OCI-LY1 (cell line): Measurements from ENCODE around the gene ST7.

ENCODE experiments used
- H2AFZ ChIP-seq: fragments of 200-600 bp; sonication (generic), shearing (Covaris generic); 2 replicates; pipeline ENCODE4 v1.6.0; 2014; ENCODE audit warnings: antibody characterized with exemption, mild to moderate bottlenecking, low read length
- H3F3A ChIP-seq: fragments of 200-600 bp; sonication (generic), shearing (Covaris generic); 2 replicates; pipeline ENCODE4 v1.6.0; 2014; ENCODE audit warnings: mild to moderate bottlenecking, antibody characterized with exemption, low read length, moderate library complexity; ENCODE audit not compliant: insufficient read depth
- H3K27ac ChIP-seq: fragments of 200-600 bp; sonication (generic); 2 replicates; pipeline ENCODE4 v1.5.1; 2014; ENCODE audit warnings: low read length, mixed run types, mild to moderate bottlenecking, low read depth; ENCODE audit not compliant: poor library complexity, severe bottlenecking
- H3K27me3 ChIP-seq: fragments of 200-600 bp; sonication (generic); 2 replicates; pipeline ENCODE4 v1.6.0; 2014; ENCODE audit warnings: antibody characterized with exemption, mild to moderate bottlenecking, low read length, moderate library complexity; ENCODE audit not compliant: insufficient read depth
- H3K36me3 ChIP-seq: fragments of 200-600 bp; sonication (generic); 2 replicates; pipeline ENCODE4 v1.6.1; 2014; ENCODE audit warnings: mild to moderate bottlenecking, antibody characterized with exemption, low read length, moderate library complexity, mixed read lengths; ENCODE audit not compliant: insufficient read depth
- H3K4me1 ChIP-seq: fragments of 200-600 bp; sonication (generic); 2 replicates; pipeline ENCODE4 v1.5.1; 2014; ENCODE audit warnings: mild to moderate bottlenecking, low read length, moderate library complexity; ENCODE audit not compliant: insufficient read depth, severe bottlenecking
- H3K4me2 ChIP-seq: fragments of 200-600 bp; sonication (generic), shearing (Covaris generic); 2 replicates; pipeline ENCODE4 v1.6.1; 2014; ENCODE audit warnings: low read length
- H3K4me3 ChIP-seq: fragments of 200-600 bp; sonication (generic); 2 replicates; pipeline ENCODE4 v1.5.1; 2014; ENCODE audit warnings: low read length, low read depth, mild to moderate bottlenecking, mixed read lengths; ENCODE audit not compliant: poor library complexity, severe bottlenecking
- H3K79me2 ChIP-seq: fragments of 200-600 bp; shearing (Covaris generic); 2 replicates; pipeline ENCODE4 v1.6.1; 2016; ENCODE audit warnings: mixed run types, low read length, mixed read lengths; ENCODE audit not compliant: insufficient read depth
- H3K9ac ChIP-seq: fragments of 200-600 bp; sonication (generic), shearing (Covaris generic); 2 replicates; pipeline ENCODE4 v1.6.1; 2014; ENCODE audit warnings: mild to moderate bottlenecking, low read length, mixed read lengths
- H3K9me2 ChIP-seq: fragments of 200-600 bp; sonication (generic), shearing (Covaris generic); 2 replicates; pipeline ENCODE4 v1.6.1; 2014; ENCODE audit warnings: low read depth, mild to moderate bottlenecking, low read length, mixed read lengths
- H3K9me3 ChIP-seq: fragments of 200-600 bp; shearing (Covaris generic); 2 replicates; pipeline ENCODE4 v1.6.1; 2014; ENCODE audit warnings: low read length, mixed read lengths
- H4K20me1 ChIP-seq: fragments of 200-600 bp; sonication (generic), shearing (Covaris generic); 2 replicates; pipeline ENCODE4 v1.6.0; 2016; ENCODE audit warnings: mild to moderate bottlenecking, low read length; ENCODE audit not compliant: insufficient read depth
- EZH2 ChIP-seq: fragments of 200-600 bp; sonication (generic), shearing (Covaris generic); IDR thresholded peaks from 2 replicates; pipeline ENCODE4 v1.8.0; 2017; ENCODE audit warnings: borderline replicate concordance, mixed run types, mild to moderate bottlenecking, antibody characterized with exemption, low read length, moderate library complexity, mixed read lengths
- TF ChIP-seq, protein P1 (sequence below): fragments of 200-600 bp; sonication (generic), shearing (Covaris generic); IDR thresholded peaks from 2 replicates; pipeline ENCODE4 v1.5.1; 2017; ENCODE audit warnings: mild to moderate bottlenecking, antibody characterized with exemption, low read length, moderate library complexity, mixed read lengths

ST7 gene

DNA sequence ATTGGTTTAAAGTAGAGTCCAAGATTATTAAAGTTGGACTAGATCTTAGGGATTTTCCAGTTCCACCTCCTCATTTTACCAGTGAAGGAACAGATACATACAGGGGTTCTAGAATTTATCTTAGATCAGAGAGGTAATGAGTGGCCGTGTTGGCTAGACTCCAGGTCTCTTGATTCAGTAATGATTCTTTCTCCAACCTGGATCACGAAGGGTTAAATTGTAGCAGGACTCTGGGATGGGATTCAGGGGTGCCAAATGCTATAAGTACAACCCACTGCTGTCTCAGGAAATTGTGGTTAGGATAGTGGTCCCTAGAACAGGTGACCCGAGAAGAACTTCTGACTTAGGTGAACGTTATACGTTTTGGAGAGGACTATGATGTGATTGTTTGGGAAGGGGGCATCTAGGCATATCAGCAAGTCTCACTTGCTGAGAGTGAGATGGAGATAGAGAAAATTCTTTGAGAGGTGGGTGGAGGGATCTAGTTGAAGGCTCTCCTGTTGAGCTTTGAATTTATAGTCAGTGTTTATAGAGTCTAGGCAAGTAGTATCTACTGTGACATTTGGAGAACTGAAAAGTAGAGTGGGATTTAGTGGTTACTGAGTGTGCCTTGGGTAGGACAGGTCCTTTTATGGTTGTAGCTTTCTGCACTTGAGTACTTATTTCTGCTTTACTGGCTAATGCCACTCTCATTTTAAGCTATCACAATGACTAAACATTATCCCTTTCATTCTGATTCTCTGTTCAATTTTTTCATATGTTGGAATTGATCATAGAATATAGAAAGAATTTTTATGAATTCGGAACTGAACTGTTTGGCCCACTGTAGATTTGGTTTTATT, 58.3 kb downstream of the ST7 start:
- H3K27me3 ChIP-seq: no peaks in the 10 kb centered on the region
- H3K79me2 ChIP-seq: no peaks in the 10 kb centered on the region
- no peaks in the 10 kb centered on the region for H3K4me1 ChIP-seq
- no peaks in the 10 kb centered on the region for H4K20me1 ChIP-seq
- no peaks in the 10 kb centered on the region for H3F3A ChIP-seq
- H3K4me3 ChIP-seq: no peak overlapping the region
- no peaks in the 10 kb centered on the region for H3K9me2 ChIP-seq
- H3K9ac ChIP-seq: no peak overlapping the region
- H3K4me2 ChIP-seq: no peak overlapping the region
- H3K9me3 ChIP-seq: no peaks in the 10 kb centered on the region
- TF ChIP-seq, protein P1, sequence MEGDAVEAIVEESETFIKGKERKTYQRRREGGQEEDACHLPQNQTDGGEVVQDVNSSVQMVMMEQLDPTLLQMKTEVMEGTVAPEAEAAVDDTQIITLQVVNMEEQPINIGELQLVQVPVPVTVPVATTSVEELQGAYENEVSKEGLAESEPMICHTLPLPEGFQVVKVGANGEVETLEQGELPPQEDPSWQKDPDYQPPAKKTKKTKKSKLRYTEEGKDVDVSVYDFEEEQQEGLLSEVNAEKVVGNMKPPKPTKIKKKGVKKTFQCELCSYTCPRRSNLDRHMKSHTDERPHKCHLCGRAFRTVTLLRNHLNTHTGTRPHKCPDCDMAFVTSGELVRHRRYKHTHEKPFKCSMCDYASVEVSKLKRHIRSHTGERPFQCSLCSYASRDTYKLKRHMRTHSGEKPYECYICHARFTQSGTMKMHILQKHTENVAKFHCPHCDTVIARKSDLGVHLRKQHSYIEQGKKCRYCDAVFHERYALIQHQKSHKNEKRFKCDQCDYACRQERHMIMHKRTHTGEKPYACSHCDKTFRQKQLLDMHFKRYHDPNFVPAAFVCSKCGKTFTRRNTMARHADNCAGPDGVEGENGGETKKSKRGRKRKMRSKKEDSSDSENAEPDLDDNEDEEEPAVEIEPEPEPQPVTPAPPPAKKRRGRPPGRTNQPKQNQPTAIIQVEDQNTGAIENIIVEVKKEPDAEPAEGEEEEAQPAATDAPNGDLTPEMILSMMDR: no peak
- no peak for TF ChIP-seq EZH2
- H3K36me3 ChIP-seq: no peaks in the 10 kb centered on the region
- no peak overlapping the region for H3K27ac ChIP-seq
- no peak overlapping the region for H2AFZ ChIP-seq

DNA sequence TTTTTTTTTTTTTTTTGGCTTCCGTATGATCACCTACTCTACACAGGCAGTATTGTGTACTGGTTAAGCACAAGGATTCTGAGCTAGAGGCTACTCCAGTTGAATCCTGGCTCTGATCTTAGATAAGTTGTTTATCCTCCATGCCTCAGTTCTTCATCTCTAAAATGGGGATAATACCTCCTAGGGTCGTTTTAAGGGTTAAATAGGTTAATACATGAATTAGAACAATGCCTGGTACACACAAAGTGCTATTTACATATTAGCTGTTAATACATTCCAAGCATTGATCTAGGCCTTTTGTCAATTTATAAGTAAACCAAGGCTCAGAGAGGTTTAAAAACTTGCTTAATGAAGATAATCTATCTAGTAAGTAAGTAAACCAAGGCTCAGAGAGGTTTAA, 59.0 kb downstream of the ST7 start:
- H3K9me3 ChIP-seq: no peaks in the 10 kb centered on the region
- no peak overlapping the region for H3K27ac ChIP-seq
- no peak overlapping the region for H3K4me3 ChIP-seq
- no peaks in the 10 kb centered on the region for H4K20me1 ChIP-seq
- no peak overlapping the region for H3K4me2 ChIP-seq
- H3K27me3 ChIP-seq: no peaks in the 10 kb centered on the region
- no peak overlapping the region for H2AFZ ChIP-seq
- H3K79me2 ChIP-seq: no peaks in the 10 kb centered on the region
- H3K9me2 ChIP-seq: no peaks in the 10 kb centered on the region
- H3K36me3 ChIP-seq: no peaks in the 10 kb centered on the region
- H3K4me1 ChIP-seq: no peaks in the 10 kb centered on the region
- TF ChIP-seq, protein P1: no peak
- TF ChIP-seq EZH2: no peak
- no peak overlapping the region for H3K9ac ChIP-seq
- H3F3A ChIP-seq: no peaks in the 10 kb centered on the region

DNA sequence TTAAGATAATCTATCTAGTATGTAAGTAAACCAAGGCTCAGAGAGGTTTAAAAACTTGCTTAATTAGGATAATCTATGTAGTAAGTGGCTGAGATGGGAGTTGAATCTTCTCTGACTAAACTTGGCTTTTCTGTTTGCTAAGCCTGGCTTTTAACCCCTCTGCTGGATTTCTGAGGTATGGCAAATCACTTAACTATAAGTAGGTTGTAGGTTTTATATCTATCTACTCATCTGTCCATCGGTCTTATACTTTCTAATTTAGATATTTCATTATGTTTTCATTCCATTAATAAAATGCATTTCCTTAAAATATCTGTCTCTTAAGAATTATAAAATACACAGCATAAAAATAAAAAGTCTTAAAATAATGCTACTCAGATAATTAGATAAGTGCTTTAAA, 59.4 kb downstream of the ST7 start:
- no peaks in the 10 kb centered on the region for H3K4me1 ChIP-seq
- TF ChIP-seq, protein P1: peak; percentile 44
- TF ChIP-seq EZH2: no peak
- no peak overlapping the region for H2AFZ ChIP-seq
- no peaks in the 10 kb centered on the region for H3K79me2 ChIP-seq
- H3K36me3 ChIP-seq: no peaks in the 10 kb centered on the region
- H3F3A ChIP-seq: no peaks in the 10 kb centered on the region
- no peaks in the 10 kb centered on the region for H3K9me2 ChIP-seq
- H3K27ac ChIP-seq: no peak overlapping the region
- no peak overlapping the region for H3K4me3 ChIP-seq
- H3K9me3 ChIP-seq: no peaks in the 10 kb centered on the region
- no peaks in the 10 kb centered on the region for H4K20me1 ChIP-seq
- no peak overlapping the region for H3K4me2 ChIP-seq
- H3K27me3 ChIP-seq: no peaks in the 10 kb centered on the region
- no peak overlapping the region for H3K9ac ChIP-seq
